ENCODE results near the gene RBP2.

DNA sequence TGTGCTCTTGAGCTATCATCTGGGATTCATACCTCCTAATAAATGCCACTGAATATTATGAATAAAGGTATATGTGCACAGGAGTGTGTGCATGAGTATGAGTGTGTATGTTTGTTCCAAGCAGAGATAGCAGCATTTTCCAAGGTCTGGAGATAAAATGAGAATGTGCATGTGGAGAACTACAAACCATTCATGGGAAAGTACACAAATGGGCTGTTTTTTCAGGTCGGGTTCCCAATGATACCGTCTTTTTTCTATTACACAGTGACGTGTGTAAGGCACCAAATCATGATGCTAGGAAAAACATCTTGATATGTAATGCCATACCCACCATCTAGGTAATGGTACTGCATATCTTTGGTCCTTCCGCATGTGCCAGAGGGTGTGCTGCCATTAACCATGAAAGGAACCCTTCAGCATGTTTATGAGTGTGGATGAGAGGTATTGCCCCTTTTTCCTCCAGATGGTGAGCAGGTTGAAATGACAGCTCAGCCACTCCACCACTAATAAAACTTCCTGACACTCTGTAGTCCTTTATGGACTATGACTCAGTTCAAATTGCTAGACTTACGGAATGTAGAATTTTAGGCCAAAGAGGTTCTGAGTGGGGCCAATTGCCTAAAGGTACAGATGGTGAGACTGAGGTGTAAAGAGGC is 50.4 kb downstream of the RBP2 start:
- TF ChIP-seq CTCF (IDR thresholded peaks at IDR 0.05) (no peak), POLR2AphosphoS5 (IDR thresholded peaks at IDR 0.05) (no peak), POLR2A (IDR thresholded peaks at IDR 0.05) (no peak)

Data from sigmoid colon (tissue), 4 donors.